HUDEP-2 (cell line): ENCODE measurements around the gene ITGB3.

Source experiments
- DNase-seq, 76 experiments: peaks; one replicate each; lab custom pipeline; 2025; ENCODE audit not compliant: unreplicated experiment in 76 of 76; lab: John Stamatoyannopoulos, UW

Gene ITGB3

DNA sequence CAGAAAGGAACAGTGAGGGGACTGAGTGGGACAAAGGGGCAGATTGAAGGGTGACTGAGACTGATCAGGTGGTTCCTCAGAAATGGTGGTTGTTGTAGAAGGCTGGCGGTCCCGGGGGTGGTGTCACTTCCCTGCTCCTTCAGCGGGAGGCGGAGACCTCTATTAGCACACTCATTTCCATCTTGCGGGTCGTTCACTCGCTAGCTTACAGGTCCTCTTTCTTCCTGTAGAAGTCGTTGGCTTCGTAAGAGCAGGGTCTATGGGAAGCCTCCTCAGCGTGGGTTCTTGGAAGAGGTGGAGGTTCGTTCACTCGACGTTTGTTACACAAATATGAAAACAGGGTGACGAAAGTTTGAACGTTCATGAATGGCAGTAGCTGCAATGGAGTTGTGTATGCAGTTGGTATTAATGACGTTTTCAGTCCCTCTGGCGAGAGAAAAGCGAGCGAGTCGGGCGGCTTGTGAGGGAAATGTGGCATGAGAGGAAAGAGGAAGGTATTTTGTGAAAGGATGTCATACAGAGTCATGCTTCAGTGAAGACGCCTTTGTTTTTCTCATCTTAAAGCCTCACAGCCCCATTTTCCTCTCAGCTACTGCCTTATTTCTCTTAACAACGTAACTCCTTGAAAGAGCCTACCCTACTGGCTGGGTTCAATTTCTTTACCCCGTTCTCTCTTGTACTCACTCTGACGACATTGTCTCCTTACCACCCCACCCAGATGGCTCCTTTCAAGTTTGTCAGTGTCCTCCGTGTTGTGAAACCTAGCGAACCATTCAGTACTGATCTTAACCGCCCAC lies 70.8 kb downstream of the ITGB3 start:
- peak in 59 of 76 experiments; percentile 2 to 78 (median 45) for DNase-seq

DNA sequence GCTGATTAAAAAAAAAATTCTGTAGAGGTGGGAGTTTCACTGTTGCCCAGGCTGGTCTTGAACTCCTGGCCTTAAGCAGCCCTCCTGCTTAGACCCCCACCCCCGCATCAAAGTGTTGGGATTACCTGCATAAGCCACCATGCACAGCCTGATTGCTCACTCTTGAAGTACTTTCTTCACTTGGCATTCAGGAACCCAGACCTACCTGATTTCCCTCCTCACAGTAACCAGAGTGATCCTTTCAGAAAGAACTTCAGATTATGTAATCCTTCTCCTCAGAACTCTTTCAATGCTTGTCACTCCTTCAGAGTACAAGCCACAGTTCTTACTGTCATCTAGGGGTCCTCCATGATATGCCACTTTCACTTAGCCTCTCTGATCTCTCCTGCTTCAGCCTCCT lies 71.5 kb downstream of the ITGB3 start:
- DNase-seq = no peak

DNA sequence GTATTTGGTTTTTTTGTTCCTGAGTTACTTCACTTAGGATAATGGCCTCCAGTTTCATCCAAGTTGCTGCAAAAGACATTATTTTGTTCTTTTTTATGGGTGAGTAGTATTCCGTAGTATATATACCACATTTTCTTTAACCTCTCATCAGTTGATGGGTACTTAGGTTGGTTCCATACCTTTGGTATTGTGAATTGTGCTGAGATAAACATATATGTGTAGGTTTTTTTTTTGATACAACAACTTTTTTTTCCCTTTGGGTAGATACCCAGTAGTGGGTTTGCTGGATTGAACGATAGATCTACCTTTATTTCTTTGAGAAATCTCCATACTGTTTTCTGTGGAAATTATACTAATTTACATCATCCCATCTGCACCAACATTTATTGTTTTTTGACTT lies 76.9 kb downstream of the ITGB3 start:
- DNase-seq = no peak

DNA sequence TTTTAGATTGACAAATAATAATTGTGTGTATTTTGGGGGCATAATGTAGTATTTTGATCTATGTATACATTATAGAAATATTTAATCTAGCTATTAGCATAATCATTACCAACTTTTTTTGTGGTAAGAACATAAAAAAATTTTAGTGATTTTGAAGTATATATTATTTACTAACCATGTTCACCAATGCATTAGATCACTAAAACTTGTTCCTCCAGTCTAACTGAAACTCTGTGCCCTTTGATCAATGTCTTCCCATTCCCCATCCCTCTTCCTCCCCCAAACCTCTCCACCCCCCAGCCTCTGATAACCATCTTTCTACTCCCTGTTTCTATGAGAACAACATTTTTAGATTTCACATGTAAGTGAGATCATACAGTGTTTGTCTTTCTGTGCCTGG lies 78.7 kb downstream of the ITGB3 start:
- no peak for DNase-seq

DNA sequence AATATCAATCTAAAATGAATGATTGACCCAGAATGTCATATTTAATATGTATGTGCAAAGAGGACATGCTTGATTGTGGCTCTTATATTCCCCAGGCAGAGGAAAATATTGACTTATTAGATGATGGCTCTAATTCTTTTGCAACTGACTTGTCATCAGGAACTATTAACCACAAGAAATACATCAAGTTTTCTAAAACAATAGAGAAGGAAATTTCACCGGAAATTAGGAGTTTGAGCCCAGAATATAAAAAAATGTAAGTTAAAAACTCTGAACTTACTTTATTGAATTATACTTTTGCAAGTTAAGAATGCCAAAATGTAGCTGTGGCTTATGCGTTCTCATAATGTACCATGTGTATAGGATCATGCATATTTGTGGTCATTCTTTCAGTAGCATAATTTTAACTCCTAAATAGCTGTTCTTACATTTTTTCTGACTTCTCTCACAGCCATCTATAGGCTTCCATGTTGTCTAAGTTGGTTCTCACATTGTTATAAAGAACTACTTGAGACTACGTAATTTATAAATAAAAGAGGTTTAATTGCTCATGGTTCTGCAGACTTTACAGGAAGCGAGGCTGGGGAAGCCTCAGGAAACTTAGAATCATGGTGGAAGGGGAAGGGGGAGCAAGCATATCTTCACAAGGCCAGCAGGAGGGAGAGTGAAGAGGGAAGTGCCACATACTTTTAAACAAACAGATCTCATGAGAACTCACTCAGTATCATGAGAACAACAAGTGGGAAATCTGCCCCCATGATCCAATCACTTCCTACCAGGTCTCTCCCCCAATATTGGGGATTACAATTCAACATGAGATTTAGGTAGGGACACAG lies 81.7 kb downstream of the ITGB3 start:
- no peak for DNase-seq

DNA sequence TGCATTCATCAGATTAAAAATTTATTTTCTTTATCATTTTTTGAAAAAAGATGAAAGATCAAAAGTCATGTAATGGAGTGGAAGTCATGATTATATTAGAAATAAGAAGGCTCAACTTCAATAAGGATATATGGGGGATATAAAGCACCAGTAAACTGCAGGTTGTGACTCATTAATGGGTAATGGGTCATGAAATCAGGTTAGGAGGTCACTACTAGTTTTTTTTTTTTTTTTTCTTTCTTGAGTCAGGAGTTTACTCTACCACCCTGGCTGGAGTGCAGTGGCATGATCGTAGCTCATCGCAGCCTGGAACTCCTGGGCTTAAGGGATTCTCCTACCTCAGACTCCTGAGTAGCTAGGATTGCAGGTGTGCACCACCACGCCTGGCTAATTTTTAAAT lies 84.4 kb downstream of the ITGB3 start:
- DNase-seq = no peak

DNA sequence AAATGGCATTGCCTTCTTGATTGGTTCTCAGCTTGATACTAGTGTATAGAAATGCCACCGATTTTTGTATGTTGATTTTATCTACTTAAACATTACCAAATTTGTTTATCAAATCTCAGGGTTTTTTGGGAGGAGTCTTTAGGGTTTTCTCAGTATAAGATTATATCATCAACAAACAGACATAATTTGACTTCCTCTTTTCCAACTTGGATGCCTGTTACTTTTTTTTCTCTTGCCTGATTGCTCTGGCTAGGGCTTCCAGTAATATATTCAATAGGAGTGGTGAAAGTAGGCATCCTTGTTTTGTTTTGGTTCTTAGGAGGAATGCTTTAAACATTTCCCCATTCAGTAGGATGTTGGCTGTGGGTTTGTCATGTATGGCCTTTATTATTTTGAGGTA lies 99.2 kb downstream of the ITGB3 start:
- peak in 18 of 76 experiments; percentile 1 to 58 (median 24) for DNase-seq

DNA sequence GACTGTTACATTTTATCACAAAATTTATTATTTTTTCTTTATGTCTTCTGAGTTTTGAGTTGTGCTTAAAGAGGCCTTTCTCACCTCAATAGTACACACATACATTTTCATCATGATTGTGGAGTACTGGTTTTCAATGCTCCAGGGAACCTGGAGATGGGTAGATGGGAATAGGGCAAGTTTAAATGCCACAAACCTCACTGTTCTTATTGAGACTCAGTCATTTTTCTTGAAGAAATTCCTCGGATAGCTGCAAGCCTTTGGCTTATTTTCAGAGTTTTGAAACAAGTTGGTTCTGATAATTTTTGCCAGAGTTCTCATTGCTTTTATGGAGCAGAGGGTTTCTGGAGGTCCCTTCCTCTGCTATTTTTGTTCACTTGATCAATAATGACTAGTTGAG lies 105.0 kb downstream of the ITGB3 start:
- no peak for DNase-seq
